Astrocyte of the spinal cord (primary cell): ENCODE results near the gene ENPP4.

Experiments used
- DNase-seq: peaks from one replicate; pipeline ENCODE4 v3.0.0; 2011; ENCODE audit warnings: low read depth, low spot score
- H3K4me3 ChIP-seq: 2 replicates; pipeline ENCODE4 v1.5.1; 2011; ENCODE audit warnings: low read depth, mild to moderate bottlenecking, low read length, moderate library complexity
- CTCF ChIP-seq: IDR thresholded peaks from 2 replicates; pipeline ENCODE4 v1.5.1; 2012; ENCODE audit warnings: low read depth, mild to moderate bottlenecking, low read length, inconsistent platforms
- in situ Hi-C: cut with HindIII; loops from 2 replicates; pipeline ENCODE4 v1.10.0; 2017; ENCODE audit warnings: low sequenced_read_pairs

Gene ENPP4

GRCh38 chr6:46097366-46097765 lies 32.4 kb upstream of the ENPP4 start:
- TF ChIP-seq CTCF: no peak
- in situ Hi-C loops: no loop called here

GRCh38 chr6:46098678-46099077 lies 31.1 kb upstream of the ENPP4 start:
- no peak for DNase-seq
- TF ChIP-seq CTCF: no peak
- H3K4me3 ChIP-seq: no peak overlapping the region
- in situ Hi-C loops: no loop called here

More at GRCh38 chr6:46097366-46097765, 32.4 kb upstream of the ENPP4 start:
- DNase-seq: no peak
- no peak overlapping the region for H3K4me3 ChIP-seq

- no peak for TF ChIP-seq CTCF
- in situ Hi-C loops: no loop called here
- DNase-seq: no peak
- H3K4me3 ChIP-seq: no peak overlapping the region
Measured at GRCh38 chr6:46099952-46100351, 29.8 kb upstream of the ENPP4 start.

- no peak overlapping the region for H3K4me3 ChIP-seq
- TF ChIP-seq CTCF: no peak
- no peak for DNase-seq
- in situ Hi-C loops: no loop called here
Measured at GRCh38 chr6:46102123-46102522, 27.7 kb upstream of the ENPP4 start.

- TF ChIP-seq CTCF: no peak
- DNase-seq: no peak
- no peak overlapping the region for H3K4me3 ChIP-seq
- in situ Hi-C loops: no loop called here
Measured at GRCh38 chr6:46103441-46104115, 26.2 kb upstream of the ENPP4 start.

- no peak for DNase-seq
- H3K4me3 ChIP-seq: no peak overlapping the region
- in situ Hi-C loops: no loop called here
- TF ChIP-seq CTCF: no peak
Measured at GRCh38 chr6:46104209-46104608, 25.6 kb upstream of the ENPP4 start.

- in situ Hi-C loops: no loop called here
- DNase-seq: no peak
Measured at GRCh38 chr6:46105568-46105967, 24.2 kb upstream of the ENPP4 start.

More at GRCh38 chr6:46105568-46105967, 24.2 kb upstream of the ENPP4 start:
- no peak for TF ChIP-seq CTCF
- H3K4me3 ChIP-seq: no peak overlapping the region
